ENCODE data around the gene DMC1. TPM values are rescaled to one million over a fixed set of nuclear protein-coding genes. Genes with fewer than 3 reads are reported as not detected.

The DMC1 gene
- total RNA-seq, 2 experiments from 2014 or later, result 16.3 to 18.9 TPM

GRCh38 chr22:38497869-38498268 is 72.1 kb downstream of the DMC1 start:
- H3K36me3 Mint-ChIP-seq (ENCODE audit: low read depth), result peaks cover 83% of the 10 kb centered on the region
- H3K9me3 Mint-ChIP-seq (ENCODE audit: low read depth), result no peaks in the 10 kb centered on the region
- peaks cover 66% of the 10 kb centered on the region for H3K4me1 Mint-ChIP-seq
- H3K27ac Mint-ChIP-seq, result peak overlapping the region; percentile 51
- intact Hi-C loops (cut with DNase I, micrococcal nuclease), result no loop called here
- ATAC-seq, result peak; percentile 85
- H3K27me3 Mint-ChIP-seq, result no peaks in the 10 kb centered on the region
- no peak for DNase-seq
- POLR2A ChIA-PET, result interaction anchor here (0.6 kb wide), 1 partner anchor 1011 kb away, joined by 4 read pairs; no protein-coding TSS in a partner anchor
- CTCF ChIA-PET, result interaction anchor here (1.0 to 1.9 kb wide), 2 partner anchors 8 to 74 kb away, joined by 3 to 5 read pairs; no protein-coding TSS in a partner anchor
- no peak overlapping the region for H3K4me3 Mint-ChIP-seq

- Mint-ChIP-seq H3K4me1 (peaks cover 62% of the 10 kb centered on the region), H3K36me3 (ENCODE audit: low read depth) (peaks cover 76% of the 10 kb centered on the region), H3K9me3 (ENCODE audit: low read depth) (no peaks in the 10 kb centered on the region), H3K4me3 (no peak overlapping the region), H3K27me3 (no peaks in the 10 kb centered on the region), H3K27ac (peak overlapping the region; percentile 59)
- ChIA-PET CTCF (interaction anchor here (0.8 to 1.6 kb wide), 4 partner anchors 8 to 27 kb away, joined by 3 to 6 read pairs (median 4); partner anchors contain the start of gene KDELR3), POLR2A (interaction anchor here (0.9 kb wide), 1 partner anchor 14 kb away, joined by 4 read pairs; no protein-coding TSS in a partner anchor)
- intact Hi-C loops (cut with DNase I, micrococcal nuclease), result no loop called here
- no peak for ATAC-seq
- DNase-seq, result no peak
Measured at GRCh38 chr22:38494939-38495338, 75.0 kb downstream of the DMC1 start.

- peaks cover 65% of the 10 kb centered on the region for H3K4me1 Mint-ChIP-seq
- ChIA-PET POLR2A (interaction anchor here (0.9 kb wide), 1 partner anchor 13 kb away, joined by 4 read pairs; no protein-coding TSS in a partner anchor), CTCF (interaction anchor here (0.8 to 1.6 kb wide), 4 partner anchors 9 to 27 kb away, joined by 3 to 6 read pairs (median 4); partner anchors contain the start of gene KDELR3)
- ATAC-seq (no peak), DNase-seq (no peak)
- peaks cover 78% of the 10 kb centered on the region for H3K36me3 Mint-ChIP-seq (ENCODE audit: low read depth)
- H3K4me3 Mint-ChIP-seq, result no peak overlapping the region
- intact Hi-C loops (cut with DNase I, micrococcal nuclease), result no loop called here
- H3K27me3 Mint-ChIP-seq, result no peaks in the 10 kb centered on the region
- H3K9me3 Mint-ChIP-seq (ENCODE audit: low read depth), result no peaks in the 10 kb centered on the region
- peak overlapping the region; percentile 59 for H3K27ac Mint-ChIP-seq
Measured at GRCh38 chr22:38494498-38494897, 75.5 kb downstream of the DMC1 start.

GRCh38 chr22:38491707-38492348 is 78.2 kb downstream of the DMC1 start:
- H3K4me3 Mint-ChIP-seq, result no peak overlapping the region

GRCh38 chr22:38490915-38491314 is 79.1 kb downstream of the DMC1 start:
- H3K4me3 Mint-ChIP-seq, result no peak overlapping the region
- no peak for DNase-seq
- H3K36me3 Mint-ChIP-seq (ENCODE audit: low read depth), result peaks cover 78% of the 10 kb centered on the region
- H3K9me3 Mint-ChIP-seq (ENCODE audit: low read depth), result no peaks in the 10 kb centered on the region
- intact Hi-C loops (cut with DNase I, micrococcal nuclease), result no loop called here
- no peak for ATAC-seq
- H3K27me3 Mint-ChIP-seq, result no peaks in the 10 kb centered on the region
- peaks cover 66% of the 10 kb centered on the region for H3K4me1 Mint-ChIP-seq
- ChIA-PET POLR2A (no interaction called here), CTCF (interaction anchor here (0.6 to 1.5 kb wide), 2 partner anchors 80 to 1891 kb away, joined by 3 to 5 read pairs; no protein-coding TSS in a partner anchor)
- H3K27ac Mint-ChIP-seq, result peak overlapping the region; percentile 87

More at GRCh38 chr22:38491707-38492348, 78.2 kb downstream of the DMC1 start:
- DNase-seq, result no peak
- Mint-ChIP-seq H3K27me3 (no peaks in the 10 kb centered on the region), H3K36me3 (ENCODE audit: low read depth) (peaks cover 77% of the 10 kb centered on the region), H3K9me3 (ENCODE audit: low read depth) (no peaks in the 10 kb centered on the region), H3K4me1 (peaks cover 61% of the 10 kb centered on the region), H3K27ac (no peak overlapping the region)
- no peak for ATAC-seq
- ChIA-PET CTCF (interaction anchor here (0.6 to 1.2 kb wide), 2 partner anchors 11 to 1890 kb away, joined by 3 read pairs; no protein-coding TSS in a partner anchor), POLR2A (interaction anchor here (0.7 kb wide), 1 partner anchor 497 kb away, joined by 4 read pairs; no protein-coding TSS in a partner anchor)
- intact Hi-C loops (cut with DNase I, micrococcal nuclease), result no loop called here

GRCh38 chr22:38490475-38490874 is 79.5 kb downstream of the DMC1 start:
- no peaks in the 10 kb centered on the region for H3K9me3 Mint-ChIP-seq (ENCODE audit: low read depth)
- no peak overlapping the region for H3K4me3 Mint-ChIP-seq
- POLR2A ChIA-PET, result no interaction called here

GRCh38 chr22:38489561-38490145 is 80.3 kb downstream of the DMC1 start:
- ChIA-PET CTCF (interaction anchor here (0.6 to 1.5 kb wide), 5 partner anchors 9 to 334 kb away, joined by 3 to 5 read pairs (median 3); no protein-coding TSS in a partner anchor), POLR2A (no interaction called here)
- Mint-ChIP-seq H3K36me3 (ENCODE audit: low read depth) (peaks cover 80% of the 10 kb centered on the region), H3K4me1 (peaks cover 65% of the 10 kb centered on the region), H3K27me3 (no peaks in the 10 kb centered on the region), H3K27ac (peak overlapping the region; percentile 87), H3K4me3 (no peak overlapping the region), H3K9me3 (ENCODE audit: low read depth) (no peaks in the 10 kb centered on the region)
- intact Hi-C loops (cut with DNase I, micrococcal nuclease), result no loop called here
- ATAC-seq (no peak), DNase-seq (no peak)

More at GRCh38 chr22:38490475-38490874, 79.5 kb downstream of the DMC1 start:
- DNase-seq (no peak), ATAC-seq (peak; percentile 42)
- H3K27me3 Mint-ChIP-seq, result no peaks in the 10 kb centered on the region
- peaks cover 68% of the 10 kb centered on the region for H3K4me1 Mint-ChIP-seq
- peak overlapping the region; percentile 87 for H3K27ac Mint-ChIP-seq
- CTCF ChIA-PET, result interaction anchor here (0.9 to 1.5 kb wide), 3 partner anchors 8 to 81 kb away, joined by 3 to 5 read pairs (median 4); no protein-coding TSS in a partner anchor
- H3K36me3 Mint-ChIP-seq (ENCODE audit: low read depth), result peaks cover 78% of the 10 kb centered on the region
- intact Hi-C loops (cut with DNase I, micrococcal nuclease), result no loop called here

- H3K4me3 Mint-ChIP-seq, result no peak overlapping the region
- CTCF ChIA-PET, result interaction anchor here (0.6 to 1.1 kb wide), 3 partner anchors 13 to 335 kb away, joined by 3 read pairs; no protein-coding TSS in a partner anchor
Measured at GRCh38 chr22:38489142-38489541, 80.8 kb downstream of the DMC1 start.

GRCh38 chr22:38487946-38488345 is 82.0 kb downstream of the DMC1 start:
- peak overlapping the region; percentile 65 for H3K27ac Mint-ChIP-seq
- ATAC-seq (peak; percentile 43), DNase-seq (no peak)
- H3K9me3 Mint-ChIP-seq (ENCODE audit: low read depth), result no peaks in the 10 kb centered on the region
- POLR2A ChIA-PET, result no interaction called here
- no peaks in the 10 kb centered on the region for H3K27me3 Mint-ChIP-seq
- no peak overlapping the region for H3K4me3 Mint-ChIP-seq
- H3K4me1 Mint-ChIP-seq, result peaks cover 66% of the 10 kb centered on the region
- H3K36me3 Mint-ChIP-seq (ENCODE audit: low read depth), result peaks cover 80% of the 10 kb centered on the region
- CTCF ChIA-PET, result interaction anchor here (1.1 kb wide), 2 partner anchors 15 to 23 kb away, joined by 3 read pairs; no protein-coding TSS in a partner anchor
- intact Hi-C loops (cut with DNase I, micrococcal nuclease), result no loop called here

More at GRCh38 chr22:38489142-38489541, 80.8 kb downstream of the DMC1 start:
- POLR2A ChIA-PET, result no interaction called here
- H3K36me3 Mint-ChIP-seq (ENCODE audit: low read depth), result peaks cover 80% of the 10 kb centered on the region
- H3K27ac Mint-ChIP-seq, result no peak overlapping the region
- no peak for ATAC-seq
- H3K4me1 Mint-ChIP-seq, result peaks cover 65% of the 10 kb centered on the region
- DNase-seq, result no peak
- intact Hi-C loops (cut with DNase I, micrococcal nuclease), result no loop called here
- no peaks in the 10 kb centered on the region for H3K27me3 Mint-ChIP-seq
- no peaks in the 10 kb centered on the region for H3K9me3 Mint-ChIP-seq (ENCODE audit: low read depth)

GRCh38 chr22:38485783-38486182 is 84.2 kb downstream of the DMC1 start:
- Mint-ChIP-seq H3K27me3 (no peaks in the 10 kb centered on the region), H3K36me3 (ENCODE audit: low read depth) (peaks cover 87% of the 10 kb centered on the region), H3K27ac (peak overlapping the region; percentile 25), H3K4me1 (peaks cover 55% of the 10 kb centered on the region), H3K9me3 (ENCODE audit: low read depth) (no peaks in the 10 kb centered on the region), H3K4me3 (no peak overlapping the region)
- ChIA-PET POLR2A (no interaction called here), CTCF (no interaction called here)
- DNase-seq (no peak), ATAC-seq (no peak)
- intact Hi-C loops (cut with DNase I, micrococcal nuclease), result no loop called here

GRCh38 chr22:38484244-38484643 is 85.7 kb downstream of the DMC1 start:
- intact Hi-C loops (cut with DNase I, micrococcal nuclease), result no loop called here
- Mint-ChIP-seq H3K27me3 (no peaks in the 10 kb centered on the region), H3K9me3 (ENCODE audit: low read depth) (no peaks in the 10 kb centered on the region), H3K27ac (peak overlapping the region; percentile 59), H3K4me3 (no peak overlapping the region), H3K36me3 (ENCODE audit: low read depth) (peaks cover 73% of the 10 kb centered on the region), H3K4me1 (peaks cover 41% of the 10 kb centered on the region)
- ChIA-PET POLR2A (no interaction called here), CTCF (interaction anchor here (1.5 kb wide), 1 partner anchor 10 kb away, joined by 3 read pairs; no protein-coding TSS in a partner anchor)
- no peak for DNase-seq
- ATAC-seq, result no peak

All from activated CD4-positive, alpha-beta T cell treated with anti-CD3 and anti-CD28 coated beads for 36 hours (primary cell).